Measurements from ENCODE around the gene ELP4.

Gene ELP4

DNA sequence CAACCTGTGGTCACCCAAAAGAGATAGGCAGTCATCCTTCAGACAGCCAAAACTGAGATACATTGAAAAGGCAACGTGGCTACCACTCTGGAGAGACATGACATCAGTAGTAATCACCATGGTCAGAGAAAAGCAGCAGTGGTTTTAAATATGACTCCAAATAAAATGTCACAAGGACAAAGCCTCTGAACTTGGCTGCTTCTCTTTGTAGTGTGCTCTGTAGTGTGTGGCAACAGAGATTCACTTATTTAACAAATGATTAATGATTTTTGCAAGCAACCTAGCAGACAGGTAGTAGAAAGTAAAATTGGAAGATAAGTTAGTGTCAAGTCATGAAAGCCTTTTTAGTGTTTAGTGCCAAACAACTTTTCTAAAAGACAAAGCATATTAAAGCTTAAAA, 238.0 kb downstream of the ELP4 start:
- no peaks in the 10 kb centered on the region for H3K9me2 ChIP-seq (replicated peaks; ENCODE audit: insufficient read depth, low read length)
- no peak overlapping the region for H3K9ac ChIP-seq (ENCODE audit: low read length)
- TF ChIP-seq EZH2phosphoT487 (conservative IDR thresholded peaks at IDR 0.05; ENCODE audit: low read length) = no peak
- TF ChIP-seq, protein P1, sequence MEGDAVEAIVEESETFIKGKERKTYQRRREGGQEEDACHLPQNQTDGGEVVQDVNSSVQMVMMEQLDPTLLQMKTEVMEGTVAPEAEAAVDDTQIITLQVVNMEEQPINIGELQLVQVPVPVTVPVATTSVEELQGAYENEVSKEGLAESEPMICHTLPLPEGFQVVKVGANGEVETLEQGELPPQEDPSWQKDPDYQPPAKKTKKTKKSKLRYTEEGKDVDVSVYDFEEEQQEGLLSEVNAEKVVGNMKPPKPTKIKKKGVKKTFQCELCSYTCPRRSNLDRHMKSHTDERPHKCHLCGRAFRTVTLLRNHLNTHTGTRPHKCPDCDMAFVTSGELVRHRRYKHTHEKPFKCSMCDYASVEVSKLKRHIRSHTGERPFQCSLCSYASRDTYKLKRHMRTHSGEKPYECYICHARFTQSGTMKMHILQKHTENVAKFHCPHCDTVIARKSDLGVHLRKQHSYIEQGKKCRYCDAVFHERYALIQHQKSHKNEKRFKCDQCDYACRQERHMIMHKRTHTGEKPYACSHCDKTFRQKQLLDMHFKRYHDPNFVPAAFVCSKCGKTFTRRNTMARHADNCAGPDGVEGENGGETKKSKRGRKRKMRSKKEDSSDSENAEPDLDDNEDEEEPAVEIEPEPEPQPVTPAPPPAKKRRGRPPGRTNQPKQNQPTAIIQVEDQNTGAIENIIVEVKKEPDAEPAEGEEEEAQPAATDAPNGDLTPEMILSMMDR (IDR thresholded peaks at IDR 0.05; ENCODE audit: insufficient read depth, low read length, poor library complexity, severe bottlenecking) = no peak

DNA sequence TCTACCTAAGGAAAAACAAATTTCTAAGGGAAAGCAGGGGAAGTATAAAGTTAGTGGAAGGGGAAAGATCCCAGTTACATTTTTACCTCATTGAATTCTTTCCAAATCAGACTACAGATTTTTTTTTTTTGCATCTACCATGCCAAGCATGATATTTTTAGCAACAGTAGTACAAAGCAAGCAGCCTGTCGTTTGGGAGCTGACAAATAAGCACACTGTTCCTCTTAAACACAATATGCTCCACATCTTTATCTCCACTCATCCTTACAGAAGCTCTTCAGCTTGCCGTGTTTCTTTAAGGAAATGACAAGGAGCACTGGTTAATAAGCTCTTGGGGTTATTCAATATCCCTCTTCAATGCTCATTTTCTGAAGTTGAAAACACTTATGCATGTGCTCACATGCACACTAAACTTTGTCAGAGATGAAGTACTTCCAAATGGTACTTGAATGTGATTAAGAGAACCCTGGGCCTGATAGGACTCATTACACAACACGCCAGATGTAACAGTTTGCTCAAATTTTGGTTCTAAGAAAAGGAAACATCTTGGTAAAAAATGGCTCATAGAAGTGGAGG, 247.8 kb downstream of the ELP4 start:
- Histone ChIP-seq H3K36me3 (ENCODE audit: low read length) (no peaks in the 10 kb centered on the region), H3K9me2 (replicated peaks; ENCODE audit: insufficient read depth, low read length) (no peaks in the 10 kb centered on the region), H3K9ac (ENCODE audit: low read length) (no peak overlapping the region), H3F3A (ENCODE audit: insufficient read depth) (no peaks in the 10 kb centered on the region), H4K20me1 (ENCODE audit: low read depth, low read length) (no peaks in the 10 kb centered on the region), H3K27ac (ENCODE audit: low read depth, low read length) (no peak overlapping the region), H3K27me3 (ENCODE audit: low read length) (no peaks in the 10 kb centered on the region), H3K4me3 (ENCODE audit: insufficient read depth, low read length, poor library complexity, severe bottlenecking) (no peak overlapping the region), H3K79me2 (ENCODE audit: insufficient read depth, low read length) (no peaks in the 10 kb centered on the region), H2AFZ (ENCODE audit: low read depth, low read length, severe bottlenecking) (no peak overlapping the region), H3K9me3 (ENCODE audit: insufficient read depth, low read length) (no peaks in the 10 kb centered on the region), H3K4me2 (ENCODE audit: low read depth, low read length, poor library complexity, severe bottlenecking) (no peak overlapping the region)
- TF ChIP-seq, protein P1 (IDR thresholded peaks at IDR 0.05; ENCODE audit: insufficient read depth, low read length, poor library complexity, severe bottlenecking) = no peak
- TF ChIP-seq EZH2phosphoT487 (conservative IDR thresholded peaks at IDR 0.05; ENCODE audit: low read length) = no peak

More for the DNA sequence above, 238.0 kb downstream of the ELP4 start:
- H3K4me3 ChIP-seq (ENCODE audit: insufficient read depth, low read length, poor library complexity, severe bottlenecking) = no peak overlapping the region
- H3F3A ChIP-seq (ENCODE audit: insufficient read depth) = no peaks in the 10 kb centered on the region
- no peaks in the 10 kb centered on the region for H3K9me3 ChIP-seq (ENCODE audit: insufficient read depth, low read length)
- no peaks in the 10 kb centered on the region for H4K20me1 ChIP-seq (ENCODE audit: low read depth, low read length)
- no peaks in the 10 kb centered on the region for H3K27me3 ChIP-seq (ENCODE audit: low read length)
- no peaks in the 10 kb centered on the region for H3K36me3 ChIP-seq (ENCODE audit: low read length)
- no peak overlapping the region for H2AFZ ChIP-seq (ENCODE audit: low read depth, low read length, severe bottlenecking)
- H3K4me2 ChIP-seq (ENCODE audit: low read depth, low read length, poor library complexity, severe bottlenecking) = no peak overlapping the region
- no peak overlapping the region for H3K27ac ChIP-seq (ENCODE audit: low read depth, low read length)
- no peaks in the 10 kb centered on the region for H3K79me2 ChIP-seq (ENCODE audit: insufficient read depth, low read length)

DNA sequence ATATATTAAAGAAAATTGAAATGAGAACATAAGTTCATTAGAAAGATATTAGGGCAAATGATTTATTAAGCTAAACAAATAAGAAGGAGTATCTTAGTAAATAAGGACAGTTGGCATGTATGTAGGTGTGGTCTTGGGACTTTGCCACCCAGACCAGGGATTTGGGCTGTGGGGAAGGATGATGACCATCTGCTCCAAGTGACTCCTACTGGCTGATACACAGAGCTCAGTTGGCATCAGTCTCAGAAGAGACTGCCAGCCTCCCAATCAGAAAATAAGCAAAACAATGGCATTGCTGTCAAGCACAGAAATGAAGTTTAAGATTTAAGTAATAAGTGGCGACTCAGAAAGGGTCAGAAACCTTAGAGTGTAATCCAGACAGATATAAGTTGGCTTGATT, 252.1 kb downstream of the ELP4 start:
- Histone ChIP-seq H3K9ac (ENCODE audit: low read length) (no peak overlapping the region), H3F3A (ENCODE audit: insufficient read depth) (no peaks in the 10 kb centered on the region), H3K4me3 (ENCODE audit: insufficient read depth, low read length, poor library complexity, severe bottlenecking) (no peak overlapping the region), H3K4me2 (ENCODE audit: low read depth, low read length, poor library complexity, severe bottlenecking) (no peak overlapping the region), H4K20me1 (ENCODE audit: low read depth, low read length) (no peaks in the 10 kb centered on the region), H3K9me3 (ENCODE audit: insufficient read depth, low read length) (no peaks in the 10 kb centered on the region), H3K27me3 (ENCODE audit: low read length) (no peaks in the 10 kb centered on the region), H3K27ac (ENCODE audit: low read depth, low read length) (no peak overlapping the region), H3K9me2 (replicated peaks; ENCODE audit: insufficient read depth, low read length) (no peaks in the 10 kb centered on the region), H3K36me3 (ENCODE audit: low read length) (no peaks in the 10 kb centered on the region), H3K79me2 (ENCODE audit: insufficient read depth, low read length) (no peaks in the 10 kb centered on the region), H2AFZ (ENCODE audit: low read depth, low read length, severe bottlenecking) (no peak overlapping the region)
- TF ChIP-seq EZH2phosphoT487 (conservative IDR thresholded peaks at IDR 0.05; ENCODE audit: low read length) = no peak
- TF ChIP-seq, protein P1 (IDR thresholded peaks at IDR 0.05; ENCODE audit: insufficient read depth, low read length, poor library complexity, severe bottlenecking) = no peak

All from SU-DHL-6 (cell line).